Effector memory CD4-positive, alpha-beta T cell (primary cell): ENCODE results near the gene CHKB.

Experiments
- DNase-seq, 3 donors: peaks; one replicate each; pipeline ENCODE4 v3.0.0-alpha.2; 2020
- H3K27ac ChIP-seq: 2 replicates; pipeline ENCODE4 v1.7.0; 2013; ENCODE audit warnings: mild to moderate bottlenecking, low read length, moderate library complexity; ENCODE audit not compliant: insufficient read depth, poor library complexity, severe bottlenecking
- H3K27me3 ChIP-seq: replicated peaks from 2 replicates; pipeline ENCODE4 v1.7.0; 2013; ENCODE audit warnings: mild to moderate bottlenecking, low read length; ENCODE audit not compliant: insufficient read depth, control insufficient read depth, poor library complexity, severe bottlenecking
- H3K36me3 ChIP-seq: 2 replicates; pipeline ENCODE4 v1.7.0; 2013; ENCODE audit warnings: mild to moderate bottlenecking, low read length, moderate library complexity; ENCODE audit not compliant: control insufficient read depth, insufficient read depth
- H3K4me1 ChIP-seq: 2 replicates; pipeline ENCODE4 v1.7.0; 2013; ENCODE audit warnings: low read length, mild to moderate bottlenecking; ENCODE audit not compliant: control insufficient read depth, insufficient read depth, poor library complexity, severe bottlenecking
- H3K4me3 ChIP-seq: 2 replicates; pipeline ENCODE4 v1.7.0; 2013; ENCODE audit warnings: low read length, low read depth, mild to moderate bottlenecking; ENCODE audit not compliant: insufficient read depth, poor library complexity, severe bottlenecking
- H3K9me3 ChIP-seq: 2 replicates; pipeline ENCODE4 v1.7.0; 2013; ENCODE audit warnings: mild to moderate bottlenecking, low read length, moderate library complexity; ENCODE audit not compliant: control insufficient read depth

Gene CHKB

DNA sequence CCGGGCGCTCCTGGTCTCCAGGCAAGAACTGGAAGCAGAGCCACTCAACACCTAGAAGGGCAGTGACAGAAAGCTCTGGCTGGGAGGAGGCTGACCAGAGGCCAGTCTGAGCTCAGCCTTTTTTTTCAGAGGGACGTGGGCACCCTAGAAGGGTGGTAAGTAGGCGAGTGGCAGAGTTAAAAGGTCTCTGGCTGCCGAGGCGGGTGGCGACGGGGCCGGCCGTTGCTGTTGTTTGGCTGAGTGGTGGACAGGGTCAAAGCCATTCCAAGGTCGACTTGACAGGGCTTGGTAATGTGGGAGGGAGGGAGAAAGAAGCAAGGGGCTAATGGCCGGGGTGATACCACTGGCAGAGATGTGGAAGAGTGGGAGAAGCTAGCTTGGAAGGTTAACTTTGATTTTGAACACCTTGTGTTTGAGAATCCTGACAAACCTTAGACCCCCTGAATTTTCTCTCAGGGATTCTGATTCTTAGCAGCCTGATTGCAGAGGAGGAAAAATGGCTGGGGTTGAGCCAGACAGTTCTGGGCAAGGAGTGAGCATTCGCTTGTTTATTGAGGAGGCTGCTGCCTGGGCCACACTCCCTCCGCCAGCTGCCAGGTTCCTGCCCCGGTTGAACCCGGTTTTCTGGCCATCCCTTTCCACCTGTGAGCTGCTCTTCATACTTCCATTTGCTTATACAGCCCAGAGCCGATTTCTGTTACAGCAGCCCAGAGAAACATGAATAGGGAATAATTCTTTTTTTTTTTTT is 19.1 kb downstream of the CHKB start:
- Histone ChIP-seq H3K27ac (peak overlapping the region; percentile 55), H3K36me3 (no peaks in the 10 kb centered on the region), H3K9me3 (no peaks in the 10 kb centered on the region), H3K4me1 (peaks cover 8% of the 10 kb centered on the region), H3K27me3 (no peaks in the 10 kb centered on the region), H3K4me3 (peak overlapping the region; percentile 65)
- DNase-seq = no peak

DNA sequence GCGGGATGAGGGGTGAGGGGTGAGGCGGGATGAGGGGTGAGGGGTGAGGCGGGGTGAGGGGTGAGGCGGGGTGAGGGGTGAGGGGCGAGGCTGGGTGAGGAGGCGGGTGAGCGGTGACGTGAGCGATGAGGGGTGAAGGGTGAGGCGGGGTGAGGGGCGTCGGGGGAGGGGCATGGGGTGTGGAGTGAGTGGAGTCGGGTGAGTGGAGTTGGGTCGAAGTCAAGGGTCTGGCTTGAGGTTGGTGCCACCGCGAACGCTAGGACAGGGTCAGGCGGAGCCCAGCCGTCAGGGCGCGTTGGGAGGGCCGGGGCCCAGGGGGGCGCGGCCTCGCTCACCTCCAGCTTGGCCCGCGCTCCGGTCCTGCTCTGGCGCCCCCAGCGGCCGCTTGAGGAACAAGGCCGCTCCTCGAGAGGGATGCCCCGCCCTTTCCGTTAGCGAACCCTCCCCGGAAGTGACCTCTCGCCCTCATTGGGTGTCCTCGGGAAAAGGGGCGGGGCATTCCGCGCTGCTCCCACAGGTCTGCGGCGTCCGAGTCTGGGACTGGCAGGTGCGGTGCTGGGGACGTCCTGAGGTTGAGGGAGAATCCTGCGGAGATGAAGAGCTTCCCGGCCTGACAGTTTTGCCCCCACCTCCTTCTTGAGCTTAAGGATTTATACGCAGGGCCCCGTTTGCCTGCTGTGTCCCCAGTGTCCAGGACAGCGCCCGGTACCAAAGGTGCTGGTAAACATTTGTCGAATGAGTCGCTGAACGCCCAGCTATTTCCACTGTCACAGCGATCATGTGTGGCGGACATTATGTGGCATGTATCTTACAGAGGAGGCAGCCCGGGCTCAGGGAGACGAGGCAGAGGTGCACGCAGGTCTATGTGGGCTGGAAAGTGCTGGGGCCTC is 19.9 kb downstream of the CHKB start, which contains the start of gene SYCE3:
Gene SYCE3, minus strand, starts transcription at position 397 of the 890 bp plus-strand sequence. CDS start 6,514 bp downstream, outside the sequence.
- DNase-seq = peak; percentile 91 to 96 (median 96)
- Histone ChIP-seq H3K4me1 (peaks cover 8% of the 10 kb centered on the region), H3K9me3 (no peaks in the 10 kb centered on the region), H3K36me3 (no peaks in the 10 kb centered on the region), H3K4me3 (peak within 1 kb of the TSS; percentile 65), H3K27me3 (no peaks in the 10 kb centered on the region), H3K27ac (peak within 1 kb of the TSS; percentile 55)

GRCh38 chr22:50561401-50562358 is 21.0 kb downstream of the CHKB start:
- no peaks in the 10 kb centered on the region for H3K9me3 ChIP-seq
- H3K27ac ChIP-seq = no peak overlapping the region
- H3K36me3 ChIP-seq = no peaks in the 10 kb centered on the region
- H3K4me1 ChIP-seq = peaks cover 8% of the 10 kb centered on the region
- DNase-seq = no peak
- no peak overlapping the region for H3K4me3 ChIP-seq
- H3K27me3 ChIP-seq = no peaks in the 10 kb centered on the region

GRCh38 chr22:50560034-50560433 is 22.6 kb downstream of the CHKB start:
- no peak overlapping the region for H3K4me3 ChIP-seq
- no peaks in the 10 kb centered on the region for H3K9me3 ChIP-seq
- DNase-seq = no peak
- no peaks in the 10 kb centered on the region for H3K36me3 ChIP-seq
- no peak overlapping the region for H3K27ac ChIP-seq
- peaks cover 8% of the 10 kb centered on the region for H3K4me1 ChIP-seq
- no peaks in the 10 kb centered on the region for H3K27me3 ChIP-seq

- Histone ChIP-seq H3K4me3 (no peak overlapping the region), H3K4me1 (no peaks in the 10 kb centered on the region), H3K27me3 (no peaks in the 10 kb centered on the region), H3K36me3 (no peaks in the 10 kb centered on the region), H3K27ac (no peak overlapping the region), H3K9me3 (no peaks in the 10 kb centered on the region)
- DNase-seq = no peak
These were observed 25.9 kb downstream of the CHKB start for GRCh38 chr22:50556703-50557102.

GRCh38 chr22:50553310-50553709 is 29.3 kb downstream of the CHKB start:
- H3K36me3 ChIP-seq = no peaks in the 10 kb centered on the region
- no peak overlapping the region for H3K27ac ChIP-seq
- H3K27me3 ChIP-seq = no peaks in the 10 kb centered on the region
- no peaks in the 10 kb centered on the region for H3K9me3 ChIP-seq
- no peak overlapping the region for H3K4me3 ChIP-seq
- peaks cover 13% of the 10 kb centered on the region for H3K4me1 ChIP-seq
- no peak for DNase-seq

DNA sequence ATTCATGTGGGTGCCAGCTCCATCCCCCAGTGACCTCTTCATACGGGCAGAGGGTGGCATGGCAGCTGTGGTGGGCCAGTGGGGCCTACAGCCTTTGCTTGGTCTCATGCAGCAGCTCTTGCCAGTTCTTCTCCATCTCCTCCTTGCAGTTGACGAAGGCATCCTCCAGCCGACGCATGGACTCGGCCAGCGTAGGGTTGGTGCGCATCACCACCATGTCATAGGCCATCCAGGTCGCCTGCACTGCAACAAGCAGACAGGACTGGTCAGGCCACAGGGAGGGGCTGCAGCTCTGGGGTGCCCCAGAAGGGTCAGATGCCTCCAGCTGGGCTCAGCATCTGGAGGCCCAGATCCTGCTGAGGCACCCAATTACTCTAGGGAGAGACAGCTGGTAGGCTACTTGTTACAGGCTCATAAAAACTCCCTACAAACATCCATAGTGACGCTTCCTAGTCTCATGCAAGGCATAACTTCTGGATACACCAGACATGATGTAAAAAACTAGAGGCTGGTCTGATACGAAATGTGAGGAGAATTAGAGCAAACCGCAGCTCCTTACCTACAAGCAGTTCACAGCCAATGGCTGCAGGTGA is 31.4 kb downstream of the CHKB start:
- no peaks in the 10 kb centered on the region for H3K27me3 ChIP-seq
- no peaks in the 10 kb centered on the region for H3K9me3 ChIP-seq
- no peak overlapping the region for H3K4me3 ChIP-seq
- DNase-seq = no peak
- H3K36me3 ChIP-seq = no peaks in the 10 kb centered on the region
- no peak overlapping the region for H3K27ac ChIP-seq
- H3K4me1 ChIP-seq = peaks cover 22% of the 10 kb centered on the region

DNA sequence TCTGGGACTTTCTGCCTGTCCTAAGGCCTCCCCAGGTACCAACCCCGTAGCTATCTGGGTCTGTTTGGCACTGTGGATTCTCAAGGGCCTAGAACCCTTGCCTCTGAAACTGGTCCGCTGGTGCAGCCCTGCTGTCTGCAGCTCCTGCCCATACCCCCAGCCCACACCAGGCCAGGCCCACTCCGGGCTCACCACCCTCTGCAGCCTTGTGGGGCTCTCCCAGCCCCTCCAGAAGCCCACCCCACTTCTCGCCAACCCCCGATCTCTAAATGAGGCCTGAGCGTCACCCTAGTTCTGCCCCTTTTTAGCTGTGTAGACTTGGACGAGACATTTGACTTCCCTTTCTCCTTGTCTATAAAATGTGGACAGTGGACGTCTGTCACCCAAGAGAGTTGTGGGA is 32.3 kb downstream of the CHKB start:
- H3K27ac ChIP-seq = no peak overlapping the region
- H3K4me3 ChIP-seq = no peak overlapping the region
- H3K27me3 ChIP-seq = no peaks in the 10 kb centered on the region
- H3K4me1 ChIP-seq = peaks cover 29% of the 10 kb centered on the region
- H3K9me3 ChIP-seq = no peaks in the 10 kb centered on the region
- DNase-seq = no peak
- H3K36me3 ChIP-seq = no peaks in the 10 kb centered on the region
